ENCODE measurements around the gene VAPA.

- TF ChIP-seq, protein P1, sequence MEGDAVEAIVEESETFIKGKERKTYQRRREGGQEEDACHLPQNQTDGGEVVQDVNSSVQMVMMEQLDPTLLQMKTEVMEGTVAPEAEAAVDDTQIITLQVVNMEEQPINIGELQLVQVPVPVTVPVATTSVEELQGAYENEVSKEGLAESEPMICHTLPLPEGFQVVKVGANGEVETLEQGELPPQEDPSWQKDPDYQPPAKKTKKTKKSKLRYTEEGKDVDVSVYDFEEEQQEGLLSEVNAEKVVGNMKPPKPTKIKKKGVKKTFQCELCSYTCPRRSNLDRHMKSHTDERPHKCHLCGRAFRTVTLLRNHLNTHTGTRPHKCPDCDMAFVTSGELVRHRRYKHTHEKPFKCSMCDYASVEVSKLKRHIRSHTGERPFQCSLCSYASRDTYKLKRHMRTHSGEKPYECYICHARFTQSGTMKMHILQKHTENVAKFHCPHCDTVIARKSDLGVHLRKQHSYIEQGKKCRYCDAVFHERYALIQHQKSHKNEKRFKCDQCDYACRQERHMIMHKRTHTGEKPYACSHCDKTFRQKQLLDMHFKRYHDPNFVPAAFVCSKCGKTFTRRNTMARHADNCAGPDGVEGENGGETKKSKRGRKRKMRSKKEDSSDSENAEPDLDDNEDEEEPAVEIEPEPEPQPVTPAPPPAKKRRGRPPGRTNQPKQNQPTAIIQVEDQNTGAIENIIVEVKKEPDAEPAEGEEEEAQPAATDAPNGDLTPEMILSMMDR (IDR thresholded peaks at IDR 0.05): no peak
- TF ChIP-seq CREB1 (CRISPR knock-in tag; IDR thresholded peaks at IDR 0.05) (no peak), STAT6 (CRISPR knock-in tag; conservative IDR thresholded peaks at IDR 0.05; ENCODE audit: low read depth) (no peak), NR3C1 (CRISPR knock-in tag; conservative IDR thresholded peaks at IDR 0.05; ENCODE audit: low read depth) (no peak), ZNF317 (CRISPR knock-in tag; IDR thresholded peaks at IDR 0.05; ENCODE audit: borderline replicate concordance, low read depth) (no peak), TEAD1 (CRISPR knock-in tag; IDR thresholded peaks at IDR 0.05) (no peak)
These were observed 921 bp downstream of the VAPA start for GRCh38 chr18:9914584-9915290.
